HK-2 (cell line): Measurements from ENCODE around the gene CHRNA1.

Source experiments
- DNase-seq: peaks from one replicate; pipeline ENCODE4 v3.0.0-alpha.2; 2018; ENCODE audit not compliant: unreplicated experiment

Gene CHRNA1

GRCh38 chr2:174760845-174761473 lies 3.3 kb downstream of the CHRNA1 start:
- DNase-seq, result no peak

DNA sequence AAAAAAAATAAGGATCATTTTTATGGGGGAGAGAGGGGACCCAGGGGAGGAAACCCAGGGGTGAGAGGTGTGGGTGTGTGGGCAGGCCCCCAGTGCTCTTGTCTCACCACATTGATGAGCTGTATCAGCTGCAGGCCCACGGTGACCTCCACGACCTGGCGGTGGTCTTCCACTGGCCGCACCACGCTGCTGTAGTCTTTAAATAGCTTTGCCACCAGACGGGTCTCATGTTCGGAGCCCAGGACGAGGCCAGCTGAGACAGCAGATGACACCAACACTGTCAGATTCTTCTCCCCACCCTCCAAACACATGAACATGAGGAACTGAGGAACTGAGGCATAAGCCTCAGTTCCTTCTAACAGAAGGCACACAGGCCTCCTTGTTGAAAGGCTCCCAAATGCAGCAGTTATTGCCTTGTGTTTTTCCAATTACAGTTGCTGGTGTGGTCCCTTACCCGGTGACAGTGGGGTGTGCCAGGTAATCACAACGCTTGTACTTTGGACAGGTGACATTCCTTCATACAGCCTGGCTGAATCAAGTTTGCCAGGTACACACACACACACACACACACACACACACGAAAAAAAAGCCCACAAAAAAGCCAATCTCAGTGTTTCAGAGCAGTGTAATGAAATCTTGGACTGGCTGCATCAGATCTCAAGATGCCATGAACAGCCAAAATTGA lies 4.7 kb downstream of the CHRNA1 start:
- DNase-seq, result no peak

DNA sequence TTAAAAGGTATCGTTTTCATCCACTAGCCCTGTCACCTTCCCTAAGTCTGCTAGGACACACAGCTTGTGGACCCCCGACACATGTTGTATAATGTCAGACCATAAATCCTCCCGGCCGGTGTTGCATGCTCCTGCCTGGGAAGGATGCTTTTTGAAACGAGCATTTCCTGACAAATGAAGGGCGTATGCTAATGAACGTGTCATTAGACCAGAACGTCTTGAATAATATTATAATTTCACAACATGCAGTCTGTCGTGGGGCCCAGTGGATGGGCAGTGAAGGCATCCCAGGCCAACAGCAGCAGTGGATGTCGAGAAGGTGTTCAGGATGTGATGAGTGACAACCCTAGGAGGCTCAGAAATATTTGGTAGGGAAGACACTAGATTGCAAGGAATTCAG lies 7.5 kb downstream of the CHRNA1 start:
- DNase-seq, result no peak

DNA sequence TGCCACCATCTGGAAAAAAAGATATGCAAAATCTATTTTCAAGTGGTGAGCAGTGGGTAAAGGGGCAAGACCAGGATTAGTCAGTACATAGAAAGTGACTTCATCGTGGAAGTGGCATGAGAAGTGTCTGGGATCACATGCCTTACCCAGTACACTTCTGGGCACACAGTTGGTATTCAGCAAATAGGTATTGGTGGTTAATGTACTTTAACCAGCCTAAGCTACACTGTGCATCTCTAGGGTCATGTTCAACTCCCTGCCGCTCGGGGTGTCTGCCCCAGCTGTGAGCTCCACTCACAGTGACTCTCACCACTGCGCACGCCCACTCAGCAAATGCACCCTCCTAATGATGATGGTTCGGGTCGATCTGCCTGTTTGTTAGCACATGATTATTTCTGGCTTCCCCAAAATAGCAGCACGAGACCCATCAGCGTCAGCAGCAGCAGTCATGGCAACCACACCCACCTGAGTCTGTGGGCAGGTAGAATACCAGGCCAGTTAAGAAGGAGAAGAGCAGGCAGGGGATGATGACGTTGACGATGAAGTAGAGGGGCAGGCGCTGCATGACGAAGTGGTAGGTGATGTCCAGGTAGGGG lies 11.1 kb downstream of the CHRNA1 start:
- DNase-seq, result no peak

DNA sequence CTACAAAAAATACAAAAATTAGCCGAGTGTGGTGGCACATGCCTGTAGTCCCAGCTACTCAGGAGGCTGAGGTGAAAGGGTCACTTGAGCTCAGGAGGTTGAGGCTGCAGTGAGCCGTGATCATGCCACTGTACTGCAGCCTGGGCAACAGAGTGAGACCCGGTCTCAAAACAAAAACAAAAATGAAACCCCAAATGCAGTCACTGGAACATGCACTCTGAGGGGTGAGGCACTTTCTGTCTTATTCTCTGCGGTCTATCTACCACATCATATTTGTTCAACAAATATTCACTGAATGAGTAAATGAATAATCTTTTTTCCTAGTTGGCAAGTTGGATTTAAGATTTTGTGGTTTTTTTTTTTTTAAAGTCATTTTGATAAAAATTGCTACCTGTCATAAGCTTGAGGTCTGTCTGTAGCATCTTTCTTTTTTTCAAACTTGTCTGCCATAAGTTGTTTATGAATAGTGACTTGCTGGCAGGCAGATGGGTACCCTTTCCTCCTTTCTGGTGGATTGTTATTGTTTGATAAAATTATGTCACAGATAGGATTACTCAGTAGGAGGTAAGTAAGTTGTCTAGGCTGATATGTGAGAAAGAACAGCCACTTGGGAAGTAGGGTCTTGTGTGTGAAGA lies 11.8 kb downstream of the CHRNA1 start:
- no peak for DNase-seq

DNA sequence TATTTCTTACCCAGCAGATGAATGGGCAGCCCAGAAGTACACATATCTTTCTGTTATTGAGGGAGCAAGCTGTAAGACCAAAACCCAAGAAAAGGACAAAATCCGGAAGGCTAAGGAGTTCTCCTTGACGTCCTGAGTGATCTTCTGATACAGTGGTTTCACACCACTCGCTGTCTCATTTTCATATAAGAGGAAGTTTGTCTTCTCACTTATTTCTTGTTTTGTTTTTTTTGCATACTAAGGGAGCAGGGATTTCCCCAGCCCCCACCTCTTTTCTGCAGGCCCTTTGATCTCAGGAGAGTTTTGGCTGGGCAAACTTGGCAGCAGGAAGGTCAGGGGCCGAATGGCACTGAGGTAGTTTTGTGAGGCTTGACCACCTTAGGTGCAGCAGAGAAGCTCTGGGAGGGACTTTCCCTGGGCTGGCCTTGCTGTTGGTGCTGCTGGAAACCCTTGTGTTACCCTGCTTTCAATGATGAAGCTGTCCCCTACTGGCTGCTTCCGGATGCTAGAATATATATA lies 13.3 kb downstream of the CHRNA1 start:
- no peak for DNase-seq

GRCh38 chr2:174749793-174750192 lies 14.5 kb downstream of the CHRNA1 start:
- DNase-seq, result no peak

GRCh38 chr2:174748948-174749347 lies 15.3 kb downstream of the CHRNA1 start:
- DNase-seq, result peak; percentile 67

GRCh38 chr2:174745142-174745541 lies 19.1 kb downstream of the CHRNA1 start:
- DNase-seq, result no peak

DNA sequence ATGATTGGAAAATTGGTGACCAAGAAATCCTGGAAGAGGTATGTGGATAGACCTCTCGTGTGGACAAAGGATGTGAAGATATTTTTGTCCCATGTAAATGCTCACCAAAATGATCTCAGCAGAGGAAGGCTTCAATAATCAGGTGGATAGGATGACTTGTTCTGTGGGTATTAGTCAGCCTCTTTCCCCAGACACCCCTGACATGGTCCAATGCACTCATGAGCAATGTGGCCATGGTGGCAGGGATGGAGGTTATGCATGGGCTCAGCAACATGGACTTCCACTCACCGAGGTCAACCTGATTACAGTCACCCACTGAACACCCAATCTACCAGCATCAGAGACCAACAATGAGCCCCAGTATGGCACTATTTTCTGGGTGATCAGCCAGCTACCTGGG lies 20.2 kb downstream of the CHRNA1 start:
- DNase-seq, result peak; percentile 51

DNA sequence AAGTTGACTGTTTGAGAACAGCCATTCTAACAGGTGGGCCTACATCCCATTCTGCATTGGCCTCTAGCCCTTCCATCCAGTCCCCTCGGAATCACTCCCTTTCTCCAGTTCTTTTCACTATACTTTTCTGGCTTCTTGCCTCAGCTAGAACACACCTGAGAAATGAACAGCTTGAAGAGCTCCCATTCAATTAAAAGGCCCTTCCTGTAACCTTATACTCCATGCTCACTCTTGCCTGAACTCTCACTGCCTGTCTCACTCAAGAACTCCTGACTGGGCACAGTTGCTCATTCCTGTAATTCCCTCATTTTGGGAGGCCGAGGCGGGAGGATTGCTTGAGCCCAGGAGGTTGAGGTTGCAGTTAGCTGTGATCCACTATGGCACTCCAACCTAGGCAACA lies 23.6 kb downstream of the CHRNA1 start:
- DNase-seq, result no peak

DNA sequence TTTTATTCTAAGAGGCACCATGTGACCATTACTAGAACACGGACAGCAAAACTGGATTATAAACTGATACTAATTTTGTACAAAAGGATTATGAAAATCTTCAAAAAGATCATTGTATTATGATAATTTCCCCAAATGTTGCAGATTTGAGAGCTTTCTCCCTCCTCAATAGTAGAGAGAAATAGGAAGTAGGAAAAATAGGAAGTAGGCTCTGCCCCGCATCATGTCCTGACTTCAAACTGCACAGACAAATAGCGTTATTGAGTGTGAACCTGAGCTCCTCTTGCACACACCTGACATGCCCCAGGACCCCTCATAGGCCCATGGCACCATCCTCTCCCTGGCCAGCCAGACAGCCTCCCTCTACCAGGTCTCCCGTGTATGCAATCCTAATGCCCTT lies 25.4 kb downstream of the CHRNA1 start:
- no peak for DNase-seq

- no peak for DNase-seq
Measured at GRCh38 chr2:174731546-174731945, 32.7 kb downstream of the CHRNA1 start.

- no peak for DNase-seq
Measured at GRCh38 chr2:174730698-174731018, 33.6 kb downstream of the CHRNA1 start.

DNA sequence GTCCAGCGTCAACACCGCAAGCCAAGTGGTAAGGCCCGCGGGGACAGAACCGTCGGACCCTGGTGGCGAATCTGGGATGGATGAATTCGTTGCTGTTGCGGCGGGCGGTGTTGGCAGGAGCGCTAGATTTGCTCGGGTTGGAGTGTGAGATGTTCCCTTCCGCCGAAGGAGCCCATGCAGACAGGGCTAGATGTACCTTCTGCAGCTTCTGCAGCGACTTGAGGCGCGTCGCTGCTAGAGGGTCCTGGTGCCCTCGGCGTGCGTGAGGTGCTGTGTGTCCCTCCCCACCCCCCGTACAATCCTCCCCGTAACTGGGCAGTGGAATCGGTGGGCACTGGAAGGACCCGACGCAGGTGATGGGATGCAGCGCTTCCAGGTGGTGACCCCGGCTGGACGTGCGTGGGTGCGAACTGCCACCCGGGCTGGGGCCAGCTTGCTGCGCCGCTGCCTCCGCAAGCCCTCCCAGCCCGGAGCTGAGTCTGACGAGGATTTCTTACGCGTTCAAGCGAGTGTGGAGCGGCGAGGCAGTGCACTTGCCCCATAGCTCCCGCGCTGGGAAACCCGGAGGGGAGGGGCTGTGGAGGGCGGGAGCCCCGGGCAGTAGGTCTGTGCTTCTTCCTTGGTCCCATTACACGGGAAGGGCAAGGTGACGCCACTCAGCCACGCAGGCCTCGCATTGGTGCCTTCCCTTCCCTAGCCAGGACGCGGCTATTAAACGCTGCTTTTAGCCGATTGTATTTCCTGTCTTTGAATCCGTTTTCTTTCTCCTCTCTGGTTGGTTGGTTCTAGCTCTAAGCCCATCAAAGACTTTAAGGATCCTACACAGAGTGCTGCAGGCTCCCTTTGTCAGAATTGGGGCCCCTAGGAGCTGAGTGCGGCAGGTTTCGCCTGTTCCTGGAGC lies 34.2 kb downstream of the CHRNA1 start:
- no peak for DNase-seq

GRCh38 chr2:174728096-174728495 lies 36.2 kb downstream of the CHRNA1 start:
- DNase-seq, result no peak

DNA sequence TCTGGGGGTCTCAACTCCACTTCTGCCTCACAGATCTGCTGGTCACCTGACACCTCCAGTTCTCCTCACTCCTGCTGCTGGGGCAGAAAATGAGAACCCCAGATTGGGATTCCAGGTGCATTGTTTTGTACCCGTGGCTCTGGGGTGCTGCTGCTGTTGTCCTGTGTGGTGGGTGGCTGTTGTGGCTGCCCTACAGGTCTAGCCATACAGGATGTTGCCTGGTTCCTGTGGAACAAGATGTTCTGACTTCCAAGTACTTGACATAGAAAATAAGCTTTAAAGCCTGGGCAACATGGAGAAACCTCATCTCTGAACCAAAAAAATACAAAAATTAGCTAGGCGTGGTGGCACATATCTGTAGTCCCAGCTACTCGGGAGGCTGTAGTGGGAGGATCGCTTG lies 38.1 kb downstream of the CHRNA1 start:
- DNase-seq, result no peak

DNA sequence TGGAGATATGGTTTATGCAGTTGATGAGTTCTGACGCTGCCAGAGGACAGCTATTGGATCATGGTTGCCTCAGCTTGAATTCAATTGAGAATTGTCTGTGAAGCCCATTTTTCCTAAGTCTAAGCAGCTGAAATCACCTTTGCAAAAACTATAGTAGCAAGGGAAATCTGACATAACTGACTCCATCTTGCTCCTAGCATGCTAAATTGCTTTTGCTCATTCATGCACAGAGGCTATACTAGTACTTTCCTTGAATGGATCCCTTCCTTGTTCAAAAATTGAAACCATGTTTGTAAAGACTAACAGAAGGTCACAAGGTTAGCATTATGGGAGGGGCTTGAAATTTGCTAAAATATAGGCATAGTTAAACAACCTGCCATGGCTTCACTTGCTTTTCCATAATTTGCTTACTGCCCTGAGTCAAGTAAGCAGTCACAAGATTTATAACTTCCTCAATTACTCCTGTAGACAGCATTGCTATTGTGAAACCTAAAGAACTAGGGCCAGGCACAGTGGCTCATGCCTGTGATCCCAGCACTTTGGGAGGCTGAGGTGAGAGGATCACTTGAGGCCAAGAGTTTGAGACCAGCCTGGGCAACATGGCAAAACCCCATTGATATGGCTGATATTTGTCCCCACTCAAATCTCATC lies 41.2 kb downstream of the CHRNA1 start:
- no peak for DNase-seq

GRCh38 chr2:174719016-174719415 lies 45.3 kb downstream of the CHRNA1 start:
- DNase-seq, result no peak

DNA sequence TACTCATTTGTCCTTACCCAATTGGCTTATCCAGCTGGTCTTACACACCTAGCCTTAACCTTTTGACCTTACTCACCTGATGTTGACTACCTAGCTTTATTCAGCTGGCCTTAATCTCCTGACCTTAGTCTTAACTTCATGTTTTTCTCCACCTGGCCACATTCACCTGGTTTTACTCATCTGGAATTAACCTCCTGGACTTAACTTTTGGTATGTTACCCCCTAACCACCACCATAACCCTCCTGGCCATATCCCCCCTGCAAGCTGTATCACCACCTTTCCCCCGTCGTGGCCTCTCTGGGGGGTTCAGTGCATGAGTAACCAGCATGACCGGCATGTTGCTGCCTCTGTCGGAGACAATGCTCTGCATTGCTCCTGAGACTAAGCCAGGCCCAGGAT lies 45.7 kb downstream of the CHRNA1 start:
- no peak for DNase-seq

GRCh38 chr2:174717916-174718315 lies 46.4 kb downstream of the CHRNA1 start:
- no peak for DNase-seq
